CD14-positive monocyte (primary cell): ENCODE data around the gene CREBBP. TPM values are rescaled to one million over a fixed set of nuclear protein-coding genes. Genes with fewer than 3 reads are reported as not detected.

ENCODE experiments used
- DNase-seq, 3 donors: peaks; one replicate each; pipeline ENCODE4 v3.0.0-alpha.2; 2011 to 2022
- H2AFZ ChIP-seq: 2 replicates; pipeline ENCODE4 v1.6.0; 2012; ENCODE audit warnings: mild to moderate bottlenecking, low read depth, low read length, inconsistent platforms; ENCODE audit not compliant: insufficient read depth, poor library complexity, severe bottlenecking
- H3K27ac ChIP-seq, 2 donors: 1 replicate in 1 of 2; 2 replicates in 1 of 2; pipeline ENCODE4 v1.5.1; 2012 to 2013; ENCODE audit warnings: low read length in 2 of 2, control low read depth in 1 of 2, inconsistent platforms in 1 of 2, low read depth in 1 of 2, mild to moderate bottlenecking in 1 of 2
- H3K27me3 ChIP-seq, 2 donors: one replicate each; pipeline versions ENCODE4 v1.6.0 to v1.6.1; 2011 to 2013; ENCODE audit warnings: low read length in 2 of 2; ENCODE audit not compliant: control insufficient read depth in 2 of 2, insufficient read depth in 2 of 2
- H3K36me3 ChIP-seq, 2 donors: replicated peaks in 1 of 2; 1 replicate in 1 of 2; 2 replicates in 1 of 2; pipeline versions ENCODE4 v1.5.1 to v1.6.1; 2012 to 2013; ENCODE audit warnings: low read length in 2 of 2, control low read depth in 1 of 2, inconsistent platforms in 1 of 2, mild to moderate bottlenecking in 1 of 2; ENCODE audit not compliant: insufficient read depth in 2 of 2, control insufficient read depth in 1 of 2
- H3K4me1 ChIP-seq, 2 donors: 1 replicate in 1 of 2; 2 replicates in 1 of 2; pipeline versions ENCODE4 v1.5.1 to v1.6.1; 2012 to 2013; ENCODE audit warnings: low read length in 2 of 2, control low read depth in 1 of 2, inconsistent platforms in 1 of 2, mild to moderate bottlenecking in 1 of 2, moderate library complexity in 1 of 2; ENCODE audit not compliant: insufficient read depth in 2 of 2, control insufficient read depth in 1 of 2
- H3K4me2 ChIP-seq: replicated peaks from 2 replicates; pipeline ENCODE3; 2012; ENCODE audit warnings: low read length, moderate library complexity, mild to moderate bottlenecking; ENCODE audit not compliant: poor library complexity, severe bottlenecking; ENCODE audit errors: extremely low read depth
- H3K4me3 ChIP-seq, 3 experiments: fragments of 200-600 bp in 1 of 3; sonication (generic) in 1 of 3; replicated peaks in 1 of 3; 1 replicate in 2 of 3; 2 replicates in 1 of 3; pipeline ENCODE4 v1.5.1; 2011 to 2013; ENCODE audit warnings: low read length in 3 of 3, mild to moderate bottlenecking in 3 of 3, control low read depth in 2 of 3, low read depth in 2 of 3, inconsistent platforms in 1 of 3, moderate library complexity in 1 of 3
- H3K79me2 ChIP-seq: 2 replicates; pipeline ENCODE4 v1.6.0; 2012; ENCODE audit warnings: mild to moderate bottlenecking, control low read depth, inconsistent platforms, low read length, moderate library complexity; ENCODE audit not compliant: insufficient read depth
- H3K9ac ChIP-seq: 2 replicates; pipeline ENCODE4 v1.6.0; 2017; ENCODE audit warnings: low read length, mild to moderate bottlenecking; ENCODE audit not compliant: insufficient read depth, poor library complexity, severe bottlenecking
- H3K9me3 ChIP-seq, 2 donors: replicated peaks in 1 of 2; 1 replicate in 1 of 2; 2 replicates in 1 of 2; pipeline versions ENCODE4 v1.5.1 to v1.6.1; 2012 to 2013; ENCODE audit warnings: low read length in 2 of 2, control low read depth in 1 of 2; ENCODE audit not compliant: control insufficient read depth in 1 of 2, insufficient read depth in 1 of 2
- H4K20me1 ChIP-seq: 2 replicates; pipeline ENCODE4 v1.6.0; 2012; ENCODE audit warnings: mild to moderate bottlenecking, low read length, control low read depth, moderate library complexity; ENCODE audit not compliant: insufficient read depth
- H3K27ac Mint-ChIP-seq, 7 donors: one replicate each; pipeline ENCODE4 v1.8.0; 2020; ENCODE audit warnings: mild to moderate bottlenecking in 7 of 7, mixed read lengths in 7 of 7, moderate library complexity in 6 of 7, inconsistent platforms in 2 of 7
- H3K27me3 Mint-ChIP-seq, 3 donors: one replicate each; pipeline ENCODE4 v1.8.0; 2021 to 2022; ENCODE audit warnings: low read depth in 3 of 3, mild to moderate bottlenecking in 3 of 3, mixed read lengths in 3 of 3, moderate library complexity in 3 of 3, inconsistent platforms in 1 of 3
- H3K36me3 Mint-ChIP-seq, 2 donors: one replicate each; pipeline ENCODE4 v1.8.0; 2020; ENCODE audit warnings: mixed read lengths in 2 of 2, inconsistent platforms in 1 of 2, mild to moderate bottlenecking in 1 of 2
- H3K4me1 Mint-ChIP-seq: one replicate; pipeline ENCODE4 v1.8.0; 2020; ENCODE audit warnings: mild to moderate bottlenecking, mixed read lengths
- H3K4me3 Mint-ChIP-seq, 2 donors: one replicate each; pipeline ENCODE4 v1.8.0; 2020; ENCODE audit warnings: mild to moderate bottlenecking in 2 of 2, mixed read lengths in 2 of 2, moderate library complexity in 1 of 2
- H3K9me3 Mint-ChIP-seq, 7 donors: one replicate each; pipeline ENCODE4 v1.8.0; 2020 to 2022; ENCODE audit warnings: mixed read lengths in 7 of 7, mild to moderate bottlenecking in 6 of 7, moderate library complexity in 6 of 7, inconsistent platforms in 2 of 7
- CTCF ChIP-seq: fragments of 200-600 bp; IDR thresholded peaks from one replicate; pipeline ENCODE4 v1.8.0; 2022; ENCODE audit warnings: antibody characterized with exemption, mild to moderate bottlenecking
- WGBS: methylation state at CpG from one replicate; pipeline ENCODE4 v1.1.5; 2013; ENCODE audit warnings: missing lambda C conversion rate; ENCODE audit not compliant: insufficient coverage; 5-methylcytosine and 5-hydroxymethylcytosine counted together
- intact Hi-C, 2 donors: fragments of 100-400 bp; cut with micrococcal nuclease; formaldehyde crosslinking; loops; one replicate each; pipeline versions ENCODE4 v1.15.0 to v1.15.1; 2023
- polyA plus RNA-seq, 3 donors: library from polyadenylated mRNA; depleted of rRNA in 1 of 3; unstranded in 2 of 3; stranded (reverse) in 1 of 3; fragments of 300-500 nt in 2 of 3; fragments of >200 nt in 1 of 3; fragmentation: Illumina TruSeq in 2 of 3; gene quantifications; 1 replicate in 2 of 3; 2 replicates in 1 of 3; pipeline ENCODE4 v1.2.3, GENCODE V29; 2012 to 2021

The CREBBP gene
- polyA plus RNA-seq, 3 donors, result 2.1 to 26.9 (median 6.2) TPM

DNA sequence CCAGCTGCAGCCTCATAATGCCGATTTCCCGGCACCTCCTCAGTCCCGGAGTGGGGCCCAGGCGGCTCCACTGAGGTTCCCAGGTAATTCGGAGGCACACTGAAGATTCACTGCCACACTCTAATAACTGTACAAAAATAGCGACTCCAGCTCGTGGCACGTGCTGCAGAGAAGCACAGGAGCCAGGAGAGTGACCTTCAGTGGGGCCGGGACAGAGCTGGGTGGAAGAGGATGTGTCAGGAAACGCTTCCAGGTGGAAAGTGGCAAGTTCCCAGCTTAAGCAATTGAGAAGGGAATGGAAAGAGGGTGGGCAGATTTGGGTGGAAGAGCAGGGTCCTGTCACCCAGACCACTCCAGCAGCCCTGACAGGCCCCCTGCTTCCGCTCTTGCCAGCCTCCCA is 160.1 kb downstream of the CREBBP start:
- 87% methylated on average over 11 of the region's 11 CpGs for WGBS
- Mint-ChIP-seq H3K4me3 (no peak overlapping the region), H3K4me1 (peaks cover 14% of the 10 kb centered on the region), H3K27ac (no peak overlapping the region), H3K27me3 (peaks cover 3 to 4% (median 3%) of the 10 kb centered on the region in 3 donors), H3K36me3 (no peaks in the 10 kb centered on the region), H3K9me3 (peaks cover 0 to 2% (median 0%) of the 10 kb centered on the region in 7 donors)
- Histone ChIP-seq H3K79me2 (peaks cover 11% of the 10 kb centered on the region), H4K20me1 (peaks cover 7% of the 10 kb centered on the region), H3K4me2 (no peak overlapping the region), H3K4me1 (peaks cover 15 to 19% of the 10 kb centered on the region in 2 donors), H3K9ac (no peak overlapping the region), H3K4me3 (no peak overlapping the region), H3K36me3 (no peaks in the 10 kb centered on the region), H3K27me3 (no peaks in the 10 kb centered on the region), H3K27ac (no peak overlapping the region), H3K9me3 (no peaks in the 10 kb centered on the region), H2AFZ (no peak overlapping the region)
- TF ChIP-seq CTCF, result no peak
- intact Hi-C loops, result no loop called here
- no peak for DNase-seq

DNA sequence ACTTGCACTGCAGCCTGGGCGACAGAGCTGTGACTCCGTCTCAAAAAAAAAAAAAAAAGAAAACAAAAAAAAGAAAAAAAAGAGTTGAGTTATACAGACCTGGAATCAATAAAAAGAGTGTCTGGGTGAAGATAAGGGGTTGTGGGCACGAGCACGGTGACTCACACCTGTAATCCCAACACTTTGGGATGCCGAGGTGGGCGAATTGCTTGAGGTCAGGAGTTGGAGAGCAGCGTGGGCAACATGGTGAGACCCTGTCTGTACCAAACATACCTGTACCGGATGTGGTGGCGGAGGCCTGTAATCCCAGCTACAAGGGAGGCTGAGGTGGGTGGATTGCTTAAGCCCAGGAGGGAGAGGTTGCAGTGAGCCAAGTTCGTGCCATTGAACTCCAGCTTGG is 161.9 kb downstream of the CREBBP start:
- H3K27me3 Mint-ChIP-seq, result peaks cover 1 to 6% (median 3%) of the 10 kb centered on the region in 3 donors

More for the DNA sequence above, 161.9 kb downstream of the CREBBP start:
- no peak overlapping the region for H2AFZ ChIP-seq
- no peaks in the 10 kb centered on the region for H3K9me3 ChIP-seq
- no peak overlapping the region for H3K4me2 ChIP-seq
- no peak overlapping the region for H3K27ac ChIP-seq
- intact Hi-C loops, result no loop called here
- Mint-ChIP-seq H3K4me1 (peaks cover 14% of the 10 kb centered on the region), H3K4me3 (no peak overlapping the region), H3K36me3 (peaks cover 6 to 12% of the 10 kb centered on the region in 2 donors), H3K27ac (peak overlapping the region in 2 of 7 donors; percentile 50 to 85), H3K9me3 (peaks cover 0 to 2% (median 0%) of the 10 kb centered on the region in 7 donors)
- peaks cover 11% of the 10 kb centered on the region for H3K79me2 ChIP-seq
- no peaks in the 10 kb centered on the region for H4K20me1 ChIP-seq
- peaks cover 0 to 4% of the 10 kb centered on the region in 2 donors for H3K36me3 ChIP-seq
- TF ChIP-seq CTCF, result no peak
- no peak overlapping the region for H3K9ac ChIP-seq
- H3K27me3 ChIP-seq, result no peaks in the 10 kb centered on the region
- H3K4me1 ChIP-seq, result peaks cover 15 to 19% of the 10 kb centered on the region in 2 donors
- H3K4me3 ChIP-seq, result no peak overlapping the region
- 96% methylated on average over 7 of the region's 10 CpGs for whole genome bisulfite sequencing
- no peak for DNase-seq
